GM10248 (cell line): ENCODE data around the gene LETM1.
A peak's percentile ranks its signal among the peaks of the same experiment; 100 is the strongest.

Experiments used
- CTCF ChIA-PET: fragments of 300-600 bp; sonication (Branson Sonifier 250); formaldehyde crosslinking; extraction: SDS; loops from one replicate; lab custom pipeline; 2021; ENCODE audit warnings: antibody characterized with exemption; lab: Yijun Ruan, JAX
- POLR2A ChIA-PET: fragments of 350-650 bp; sonication (Branson Sonifier 250); formaldehyde crosslinking; extraction: SDS; loops from one replicate; lab custom pipeline; 2020; ENCODE audit warnings: antibody characterized with exemption; lab: Yijun Ruan, JAX
- DNase-seq: peaks from one replicate; pipeline ENCODE4 v3.0.0; 2012; ENCODE audit errors: extremely low spot score
- TF ChIP-seq, protein P1 (sequence below): IDR thresholded peaks from 2 replicates; pipeline ENCODE4 v1.5.1; 2012; ENCODE audit warnings: mild to moderate bottlenecking, low read depth; ENCODE audit errors: extremely low read depth, missing control alignments, control extremely low read depth

The LETM1 gene

GRCh38 chr4:1856071-1856942, at the start of gene LETM1:
Gene LETM1, minus strand, starts transcription at chr4:1856156. Its CDS starts 206 bp downstream, at chr4:1855950.
- POLR2A ChIA-PET: no interaction called here
- CTCF ChIA-PET: interaction anchor here (1.0 to 2.3 kb wide), 7 partner anchors 10 to 163 kb away, joined by 3 to 12 read pairs (median 4); no protein-coding TSS in a partner anchor
- TF ChIP-seq, protein P1, sequence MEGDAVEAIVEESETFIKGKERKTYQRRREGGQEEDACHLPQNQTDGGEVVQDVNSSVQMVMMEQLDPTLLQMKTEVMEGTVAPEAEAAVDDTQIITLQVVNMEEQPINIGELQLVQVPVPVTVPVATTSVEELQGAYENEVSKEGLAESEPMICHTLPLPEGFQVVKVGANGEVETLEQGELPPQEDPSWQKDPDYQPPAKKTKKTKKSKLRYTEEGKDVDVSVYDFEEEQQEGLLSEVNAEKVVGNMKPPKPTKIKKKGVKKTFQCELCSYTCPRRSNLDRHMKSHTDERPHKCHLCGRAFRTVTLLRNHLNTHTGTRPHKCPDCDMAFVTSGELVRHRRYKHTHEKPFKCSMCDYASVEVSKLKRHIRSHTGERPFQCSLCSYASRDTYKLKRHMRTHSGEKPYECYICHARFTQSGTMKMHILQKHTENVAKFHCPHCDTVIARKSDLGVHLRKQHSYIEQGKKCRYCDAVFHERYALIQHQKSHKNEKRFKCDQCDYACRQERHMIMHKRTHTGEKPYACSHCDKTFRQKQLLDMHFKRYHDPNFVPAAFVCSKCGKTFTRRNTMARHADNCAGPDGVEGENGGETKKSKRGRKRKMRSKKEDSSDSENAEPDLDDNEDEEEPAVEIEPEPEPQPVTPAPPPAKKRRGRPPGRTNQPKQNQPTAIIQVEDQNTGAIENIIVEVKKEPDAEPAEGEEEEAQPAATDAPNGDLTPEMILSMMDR: peak; percentile 6
- DNase-seq: peak; percentile 96

- TF ChIP-seq, protein P1: no peak
- POLR2A ChIA-PET: no interaction called here
- CTCF ChIA-PET: interaction anchor here (0.9 to 1.5 kb wide), 3 partner anchors 10 to 211 kb away, joined by 3 to 4 read pairs (median 3); no protein-coding TSS in a partner anchor
Measured at GRCh38 chr4:1904042-1904441, 48.1 kb upstream of the LETM1 start.

DNA sequence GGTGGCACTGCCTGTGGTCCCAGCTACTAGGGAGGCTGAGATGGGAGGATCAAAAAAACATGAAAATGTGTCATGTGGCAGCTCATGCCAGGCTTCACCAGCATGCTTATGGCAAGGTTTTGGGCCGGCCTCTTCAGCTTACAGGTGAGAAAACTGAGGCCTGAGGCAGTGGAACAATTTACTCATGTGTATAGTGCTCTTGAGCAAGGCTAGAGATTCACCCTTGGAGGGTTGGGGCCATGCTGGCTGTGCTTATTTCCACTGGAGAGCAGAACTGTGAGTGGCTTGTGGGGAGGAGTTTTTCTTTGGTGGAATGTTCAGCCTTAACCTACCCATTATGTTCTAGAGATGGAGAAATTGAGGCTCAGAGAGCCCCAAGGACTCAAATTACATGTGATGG, 47.1 kb upstream of the LETM1 start:
- DNase-seq: no peak
- TF ChIP-seq, protein P1: no peak
- ChIA-PET CTCF (interaction anchor here (0.9 to 6.7 kb wide), 4 partner anchors 9 to 155 kb away, joined by 3 to 116 read pairs (median 6); no protein-coding TSS in a partner anchor), POLR2A (no interaction called here)

More at GRCh38 chr4:1904042-1904441, 48.1 kb upstream of the LETM1 start:
- no peak for DNase-seq

DNA sequence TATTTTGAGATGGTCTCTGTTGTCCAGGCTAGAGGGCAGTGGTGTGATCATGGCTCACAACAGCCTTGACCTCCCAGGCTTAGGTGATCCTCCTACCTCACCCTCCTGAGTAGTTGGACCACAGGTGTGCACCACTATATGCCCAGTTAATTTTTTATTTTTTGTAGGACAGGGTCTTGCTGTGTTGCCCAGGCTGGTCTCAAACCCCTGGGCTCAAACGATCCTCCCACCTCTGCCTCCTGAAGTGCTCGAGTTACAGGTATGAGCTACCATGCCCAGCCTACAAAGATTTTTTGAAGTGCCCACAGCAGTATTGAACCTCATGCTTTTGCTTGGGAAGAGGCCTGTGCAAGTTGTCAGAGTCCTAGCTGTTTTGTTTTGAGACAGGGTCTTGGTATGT, 46.3 kb upstream of the LETM1 start:
- POLR2A ChIA-PET: no interaction called here
- DNase-seq: no peak
- CTCF ChIA-PET: interaction anchor here (1.1 to 6.7 kb wide), 5 partner anchors 15 to 176 kb away, joined by 3 to 116 read pairs (median 7); no protein-coding TSS in a partner anchor
- TF ChIP-seq, protein P1: no peak

- CTCF ChIA-PET: interaction anchor here (1.1 to 6.7 kb wide), 12 partner anchors 8 to 175 kb away, joined by 3 to 116 read pairs (median 16); no protein-coding TSS in a partner anchor
Measured at GRCh38 chr4:1901127-1901526, 45.2 kb upstream of the LETM1 start.

DNA sequence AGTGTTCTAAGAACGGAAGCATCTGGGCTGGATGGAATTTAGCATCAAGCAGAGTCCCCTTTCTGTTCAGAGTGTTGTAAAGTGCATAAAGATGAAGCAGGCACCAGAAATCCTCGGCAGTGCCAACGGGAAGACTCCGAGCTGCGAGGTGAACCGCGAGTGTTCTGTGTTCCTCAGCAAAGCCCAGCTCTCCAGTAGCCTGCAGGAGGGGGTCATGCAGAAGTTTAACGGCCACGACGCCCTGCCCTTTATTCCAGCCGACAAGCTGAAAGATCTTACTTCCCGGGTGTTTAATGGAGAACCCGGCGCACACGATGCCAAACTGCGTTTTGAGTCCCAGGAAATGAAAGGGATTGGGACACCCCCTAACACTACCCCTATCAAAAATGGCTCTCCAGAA, 44.7 kb upstream of the LETM1 start:
- ChIA-PET CTCF (interaction anchor here (0.9 to 6.7 kb wide), 21 partner anchors 8 to 242 kb away, joined by 3 to 116 read pairs (median 12); no protein-coding TSS in a partner anchor), POLR2A (no interaction called here)
- DNase-seq: no peak
- TF ChIP-seq, protein P1: no peak

More at GRCh38 chr4:1901127-1901526, 45.2 kb upstream of the LETM1 start:
- TF ChIP-seq, protein P1: no peak
- POLR2A ChIA-PET: no interaction called here
- no peak for DNase-seq
